Adipocyte (in vitro differentiated cells): ENCODE results near the gene MAP3K8.

Source experiments
- DNase-seq: peaks from one replicate; pipeline ENCODE4 v3.0.0-alpha.2; 2015; ENCODE audit warnings: low read depth
- H3K27me3 ChIP-seq: replicated peaks from 2 replicates; pipeline ENCODE4 v1.7.0; 2013; ENCODE audit warnings: mild to moderate bottlenecking, low read length, moderate library complexity; ENCODE audit not compliant: control insufficient read depth, insufficient read depth
- H3K36me3 ChIP-seq: 2 replicates; pipeline ENCODE4 v1.7.0; 2013; ENCODE audit warnings: low read length, mild to moderate bottlenecking, moderate library complexity; ENCODE audit not compliant: control insufficient read depth, insufficient read depth, severe bottlenecking
- H3K4me1 ChIP-seq: 2 replicates; pipeline ENCODE4 v1.7.0; 2013; ENCODE audit warnings: mild to moderate bottlenecking, low read length, moderate library complexity; ENCODE audit not compliant: control insufficient read depth, insufficient read depth
- H3K4me3 ChIP-seq: 2 replicates; pipeline ENCODE4 v1.7.0; 2013; ENCODE audit warnings: mild to moderate bottlenecking, low read length, moderate library complexity
- H3K9ac ChIP-seq: 2 replicates; pipeline ENCODE4 v1.7.0; 2013; ENCODE audit warnings: mild to moderate bottlenecking, low read length, moderate library complexity
- H3K9me3 ChIP-seq: 2 replicates; pipeline ENCODE4 v1.7.0; 2013; ENCODE audit warnings: mild to moderate bottlenecking, low read length, moderate library complexity; ENCODE audit not compliant: control insufficient read depth

MAP3K8 gene

GRCh38 chr10:30453764-30454527, 20.0 kb downstream of the MAP3K8 start:
- DNase-seq, result no peak
- Histone ChIP-seq H3K4me1 (peaks cover 43% of the 10 kb centered on the region), H3K4me3 (peak overlapping the region; percentile 64), H3K36me3 (peaks cover 82% of the 10 kb centered on the region), H3K9ac (peak overlapping the region; percentile 87), H3K27me3 (no peaks in the 10 kb centered on the region), H3K9me3 (no peaks in the 10 kb centered on the region)

- Histone ChIP-seq H3K4me1 (peaks cover 43% of the 10 kb centered on the region), H3K36me3 (peaks cover 82% of the 10 kb centered on the region)
- DNase-seq, result peak; percentile 92
Measured at GRCh38 chr10:30454744-30455510, 20.9 kb downstream of the MAP3K8 start.

GRCh38 chr10:30455816-30456215, 21.8 kb downstream of the MAP3K8 start:
- Histone ChIP-seq H3K36me3 (peaks cover 82% of the 10 kb centered on the region), H3K4me3 (peak overlapping the region; percentile 68), H3K9me3 (no peaks in the 10 kb centered on the region), H3K4me1 (peaks cover 43% of the 10 kb centered on the region), H3K9ac (peak overlapping the region; percentile 87), H3K27me3 (no peaks in the 10 kb centered on the region)
- DNase-seq, result no peak

More at GRCh38 chr10:30454744-30455510, 20.9 kb downstream of the MAP3K8 start:
- no peaks in the 10 kb centered on the region for H3K9me3 ChIP-seq
- H3K9ac ChIP-seq, result peak overlapping the region; percentile 87
- peak overlapping the region; percentile 68 for H3K4me3 ChIP-seq
- H3K27me3 ChIP-seq, result no peaks in the 10 kb centered on the region

- H3K4me1 ChIP-seq, result peaks cover 43% of the 10 kb centered on the region
- peak overlapping the region; percentile 87 for H3K9ac ChIP-seq
- no peaks in the 10 kb centered on the region for H3K9me3 ChIP-seq
- H3K27me3 ChIP-seq, result no peaks in the 10 kb centered on the region
- H3K4me3 ChIP-seq, result peak overlapping the region; percentile 68
- peaks cover 82% of the 10 kb centered on the region for H3K36me3 ChIP-seq
- DNase-seq, result no peak
Measured at GRCh38 chr10:30456266-30456665, 22.3 kb downstream of the MAP3K8 start.

GRCh38 chr10:30459283-30459682, 25.3 kb downstream of the MAP3K8 start:
- Histone ChIP-seq H3K4me3 (no peak overlapping the region), H3K9ac (no peak overlapping the region), H3K9me3 (no peaks in the 10 kb centered on the region), H3K36me3 (peaks cover 72% of the 10 kb centered on the region), H3K27me3 (no peaks in the 10 kb centered on the region), H3K4me1 (peaks cover 30% of the 10 kb centered on the region)
- DNase-seq, result no peak

- H3K9ac ChIP-seq, result no peak overlapping the region
- H3K9me3 ChIP-seq, result no peaks in the 10 kb centered on the region
- no peak for DNase-seq
- H3K36me3 ChIP-seq, result peaks cover 72% of the 10 kb centered on the region
- H3K27me3 ChIP-seq, result no peaks in the 10 kb centered on the region
- H3K4me3 ChIP-seq, result no peak overlapping the region
- H3K4me1 ChIP-seq, result peaks cover 28% of the 10 kb centered on the region
Measured at GRCh38 chr10:30460121-30460520, 26.1 kb downstream of the MAP3K8 start.

GRCh38 chr10:30462513-30462912, 28.5 kb downstream of the MAP3K8 start:
- DNase-seq, result no peak
- Histone ChIP-seq H3K9ac (no peak overlapping the region), H3K9me3 (no peaks in the 10 kb centered on the region), H3K4me3 (no peak overlapping the region), H3K4me1 (peaks cover 8% of the 10 kb centered on the region), H3K27me3 (no peaks in the 10 kb centered on the region), H3K36me3 (peaks cover 53% of the 10 kb centered on the region)

GRCh38 chr10:30463944-30464451, 30.0 kb downstream of the MAP3K8 start:
- DNase-seq, result no peak
- no peak overlapping the region for H3K9ac ChIP-seq
- H3K9me3 ChIP-seq, result no peaks in the 10 kb centered on the region
- peaks cover 11% of the 10 kb centered on the region for H3K4me1 ChIP-seq
- no peaks in the 10 kb centered on the region for H3K27me3 ChIP-seq
- H3K4me3 ChIP-seq, result no peak overlapping the region
- H3K36me3 ChIP-seq, result peaks cover 38% of the 10 kb centered on the region

- Histone ChIP-seq H3K36me3 (peaks cover 31% of the 10 kb centered on the region), H3K9me3 (no peaks in the 10 kb centered on the region), H3K4me3 (no peak overlapping the region), H3K27me3 (no peaks in the 10 kb centered on the region), H3K9ac (no peak overlapping the region), H3K4me1 (peaks cover 11% of the 10 kb centered on the region)
- no peak for DNase-seq
Measured at GRCh38 chr10:30464675-30465074, 30.7 kb downstream of the MAP3K8 start.

GRCh38 chr10:30466445-30466844, 32.5 kb downstream of the MAP3K8 start:
- Histone ChIP-seq H3K4me1 (peaks cover 11% of the 10 kb centered on the region), H3K9me3 (no peaks in the 10 kb centered on the region), H3K36me3 (peaks cover 13% of the 10 kb centered on the region), H3K9ac (no peak overlapping the region), H3K27me3 (no peaks in the 10 kb centered on the region), H3K4me3 (no peak overlapping the region)
- no peak for DNase-seq

GRCh38 chr10:30467651-30468338, 33.8 kb downstream of the MAP3K8 start:
- Histone ChIP-seq H3K4me1 (peaks cover 11% of the 10 kb centered on the region), H3K4me3 (no peak overlapping the region), H3K27me3 (no peaks in the 10 kb centered on the region), H3K9ac (no peak overlapping the region), H3K9me3 (no peaks in the 10 kb centered on the region), H3K36me3 (no peaks in the 10 kb centered on the region)
- no peak for DNase-seq
